Osteocyte (in vitro differentiated cells): ENCODE data around the gene FICD. TPM values are rescaled to one million over a fixed set of nuclear protein-coding genes. Genes with fewer than 3 reads are reported as not detected.

ENCODE experiments used
- DNase-seq: peaks from one replicate; pipeline ENCODE4 v3.0.0; 2021; ENCODE audit warnings: mixed read lengths; ENCODE audit not compliant: unreplicated experiment; ENCODE audit errors: extremely low spot score
- H3K27ac Mint-ChIP-seq: one replicate; pipeline ENCODE4 v1.8.0; 2021; ENCODE audit warnings: mild to moderate bottlenecking, mixed read lengths; ENCODE audit not compliant: unreplicated experiment
- H3K27me3 Mint-ChIP-seq: one replicate; pipeline ENCODE4 v1.8.0; 2021; ENCODE audit warnings: mixed read lengths; ENCODE audit not compliant: unreplicated experiment
- H3K36me3 Mint-ChIP-seq: one replicate; pipeline ENCODE4 v1.8.0; 2021; ENCODE audit warnings: mixed read lengths; ENCODE audit not compliant: unreplicated experiment
- H3K4me1 Mint-ChIP-seq: one replicate; pipeline ENCODE4 v1.8.0; 2021; ENCODE audit warnings: mixed read lengths; ENCODE audit not compliant: unreplicated experiment
- H3K4me3 Mint-ChIP-seq: one replicate; pipeline ENCODE4 v1.8.0; 2021; ENCODE audit warnings: mild to moderate bottlenecking, moderate library complexity, mixed read lengths; ENCODE audit not compliant: unreplicated experiment
- H3K9me3 Mint-ChIP-seq: one replicate; pipeline ENCODE4 v1.8.0; 2021; ENCODE audit warnings: mixed read lengths; ENCODE audit not compliant: unreplicated experiment
- CTCF ChIP-seq: fragments of 200-600 bp; sonication (generic); IDR thresholded peaks from 2 replicates; pipeline ENCODE4 v1.5.0; 2021; ENCODE audit warnings: antibody characterized with exemption, mild to moderate bottlenecking, moderate library complexity
- total RNA-seq: library from RNA; stranded (reverse); gene quantifications from 2 replicates; pipeline ENCODE4 v1.2.1, GENCODE V29; 2021

Gene FICD
- total RNA-seq, 1 donor from 2014 or later = 6.0 TPM

GRCh38 chr12:108538616-108539195 is 23.6 kb downstream of the FICD start:
- H3K9me3 Mint-ChIP-seq = no peaks in the 10 kb centered on the region
- no peak for DNase-seq
- no peaks in the 10 kb centered on the region for H3K27me3 Mint-ChIP-seq
- no peak for TF ChIP-seq CTCF
- peaks cover 7% of the 10 kb centered on the region for H3K4me1 Mint-ChIP-seq
- no peak overlapping the region for H3K4me3 Mint-ChIP-seq
- H3K27ac Mint-ChIP-seq = no peak overlapping the region
- H3K36me3 Mint-ChIP-seq = peaks cover 46% of the 10 kb centered on the region

- Mint-ChIP-seq H3K27ac (no peak overlapping the region), H3K4me1 (peaks cover 7% of the 10 kb centered on the region), H3K9me3 (no peaks in the 10 kb centered on the region), H3K36me3 (peaks cover 38% of the 10 kb centered on the region), H3K4me3 (no peak overlapping the region), H3K27me3 (no peaks in the 10 kb centered on the region)
- TF ChIP-seq CTCF = no peak
- no peak for DNase-seq
Measured at GRCh38 chr12:108542320-108542719, 27.2 kb downstream of the FICD start.

- no peak overlapping the region for H3K27ac Mint-ChIP-seq
- peaks cover 7% of the 10 kb centered on the region for H3K4me1 Mint-ChIP-seq
- TF ChIP-seq CTCF = no peak
- no peak for DNase-seq
- H3K36me3 Mint-ChIP-seq = peaks cover 38% of the 10 kb centered on the region
- H3K4me3 Mint-ChIP-seq = no peak overlapping the region
- H3K9me3 Mint-ChIP-seq = no peaks in the 10 kb centered on the region
- H3K27me3 Mint-ChIP-seq = no peaks in the 10 kb centered on the region
Measured at GRCh38 chr12:108543652-108544051, 28.6 kb downstream of the FICD start.

GRCh38 chr12:108547686-108548085 is 32.6 kb downstream of the FICD start:
- no peak for DNase-seq
- H3K4me3 Mint-ChIP-seq = no peak overlapping the region
- H3K27ac Mint-ChIP-seq = no peak overlapping the region
- peaks cover 34% of the 10 kb centered on the region for H3K36me3 Mint-ChIP-seq
- H3K4me1 Mint-ChIP-seq = peaks cover 23% of the 10 kb centered on the region
- no peak for TF ChIP-seq CTCF
- H3K9me3 Mint-ChIP-seq = no peaks in the 10 kb centered on the region
- H3K27me3 Mint-ChIP-seq = no peaks in the 10 kb centered on the region

- no peaks in the 10 kb centered on the region for H3K9me3 Mint-ChIP-seq
- peaks cover 24% of the 10 kb centered on the region for H3K36me3 Mint-ChIP-seq
- H3K4me3 Mint-ChIP-seq = no peak overlapping the region
- peaks cover 27% of the 10 kb centered on the region for H3K4me1 Mint-ChIP-seq
- no peak overlapping the region for H3K27ac Mint-ChIP-seq
- H3K27me3 Mint-ChIP-seq = no peaks in the 10 kb centered on the region
- no peak for DNase-seq
- no peak for TF ChIP-seq CTCF
Measured at GRCh38 chr12:108548954-108549521, 34.0 kb downstream of the FICD start.
